NCI-H1694 (cell line): ENCODE data around the gene MRE11.
A peak's percentile ranks its signal among the peaks of the same experiment; 100 is the strongest.

ENCODE experiments used
- DNase-seq: peaks from one replicate; lab custom pipeline; 2025; lab: John Stamatoyannopoulos, UW

Gene MRE11

GRCh38 chr11:94493281-94494125 is at the start of gene MRE11, which contains the start of gene ANKRD49:
TSS of gene MRE11 (minus strand) at chr11:94493844. CDS start at chr11:94492801, 1,043 bp downstream.
TSS of gene ANKRD49 (plus strand) at chr11:94493984. CDS start at chr11:94496694, 2,710 bp downstream.
- DNase-seq, result peak; percentile 75

DNA sequence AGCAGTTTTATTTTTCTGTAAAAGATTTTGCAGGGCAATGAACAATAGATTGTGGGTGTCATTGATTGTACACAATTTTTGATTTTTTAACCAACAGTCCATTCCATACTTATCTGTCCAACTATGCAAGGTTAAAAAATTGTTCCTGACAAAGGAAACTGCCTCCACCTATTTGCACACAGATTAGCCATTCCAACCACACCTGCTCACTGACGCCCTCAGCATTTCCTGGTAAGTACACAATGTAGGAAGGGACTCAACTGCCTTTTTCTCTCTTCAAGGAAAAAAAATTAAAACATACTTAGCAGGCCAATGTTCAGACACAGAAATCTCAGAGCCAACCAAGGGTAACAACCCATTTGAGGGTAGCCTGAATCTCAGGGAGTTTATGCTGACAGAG is 45.8 kb upstream of the MRE11 start:
- DNase-seq, result no peak

- no peak for DNase-seq
Observed at GRCh38 chr11:94537031-94537600, 43.5 kb upstream of the MRE11 start.

- DNase-seq, result no peak
Observed at GRCh38 chr11:94536386-94536785, 42.7 kb upstream of the MRE11 start.

DNA sequence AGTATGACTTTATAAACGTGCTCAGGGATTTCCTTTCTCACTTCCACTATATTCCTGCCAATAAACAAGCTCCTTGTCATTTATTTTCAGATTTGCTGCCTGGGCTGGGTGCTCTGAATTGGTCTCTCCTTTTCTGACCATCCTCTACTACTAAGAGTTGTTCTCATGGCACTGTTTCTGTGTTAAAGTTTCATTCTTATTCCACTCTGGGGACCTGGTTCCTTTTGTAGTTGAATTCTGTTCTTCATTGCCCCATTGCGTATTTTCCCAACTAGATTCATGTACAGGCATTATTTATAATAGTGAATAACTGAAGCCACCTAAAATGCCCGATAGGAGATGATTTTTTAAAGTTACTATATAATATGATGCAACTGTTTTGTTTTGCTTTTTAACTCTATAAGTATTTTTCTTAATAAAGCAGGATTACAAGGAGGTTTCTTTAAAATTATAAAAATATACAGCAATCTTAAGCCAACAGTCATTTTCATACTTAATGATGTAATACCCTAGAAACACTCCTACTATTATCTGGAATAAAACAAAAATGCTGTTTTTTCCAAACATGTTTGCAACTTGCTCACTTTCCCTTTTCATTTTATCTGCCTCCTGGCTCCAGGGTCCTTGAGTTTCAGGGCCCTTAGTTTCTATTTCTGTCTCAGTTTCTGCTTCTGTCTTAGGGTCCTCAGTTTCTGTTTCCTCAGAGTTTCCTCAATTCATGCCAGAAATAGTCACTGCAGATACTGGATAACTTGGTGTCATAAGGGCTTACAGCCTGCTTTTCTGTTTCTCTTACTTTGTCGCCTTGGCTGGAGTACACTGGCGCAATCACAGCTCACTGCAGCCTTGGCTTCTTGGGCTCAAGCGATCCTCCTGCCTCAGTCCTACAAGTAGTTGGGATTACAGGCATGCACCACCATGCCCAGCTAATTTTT is 40.3 kb upstream of the MRE11 start:
- DNase-seq, result no peak

DNA sequence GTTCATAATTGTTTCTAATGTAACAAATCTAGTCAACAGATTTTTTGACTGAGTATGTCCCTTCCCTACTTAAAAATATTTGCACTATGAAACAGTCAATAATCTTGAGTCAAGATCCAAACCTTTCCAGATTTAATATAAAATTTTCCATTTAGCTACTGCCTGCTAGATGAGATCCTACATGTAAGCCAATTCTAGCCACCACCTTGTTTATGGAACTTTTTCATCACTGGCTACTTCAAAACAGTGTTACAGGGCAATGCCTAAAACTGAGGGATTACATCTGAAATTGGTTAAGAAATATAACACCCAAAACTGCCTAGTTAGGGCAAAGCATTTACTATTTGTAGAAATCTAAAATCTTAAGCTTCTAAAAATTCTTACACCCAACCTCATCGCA is 39.6 kb upstream of the MRE11 start:
- DNase-seq, result no peak

GRCh38 chr11:94532211-94532610 is 38.6 kb upstream of the MRE11 start:
- no peak for DNase-seq

DNA sequence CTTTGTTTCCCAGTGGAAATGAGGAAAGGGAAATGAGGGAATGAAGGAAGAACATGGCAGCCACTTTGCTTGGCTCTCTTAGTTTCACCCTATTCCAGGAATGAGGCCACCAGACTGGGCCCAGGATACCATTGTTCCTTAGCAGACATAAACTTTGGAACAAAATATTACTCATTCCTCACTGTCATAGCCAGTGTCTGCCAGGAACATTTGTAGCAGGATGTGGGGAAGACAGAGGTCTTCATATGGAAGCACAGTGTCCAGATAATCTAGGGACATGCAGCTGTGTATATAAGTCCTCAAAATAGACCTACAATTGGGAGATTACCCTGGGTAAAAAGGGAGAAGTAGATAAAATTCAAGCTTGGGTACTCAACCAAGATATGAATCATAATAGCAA is 34.9 kb upstream of the MRE11 start:
- DNase-seq, result no peak

- no peak for DNase-seq
Observed at GRCh38 chr11:94526645-94527438, 33.2 kb upstream of the MRE11 start.

GRCh38 chr11:94525546-94526324 is 32.1 kb upstream of the MRE11 start:
- no peak for DNase-seq

DNA sequence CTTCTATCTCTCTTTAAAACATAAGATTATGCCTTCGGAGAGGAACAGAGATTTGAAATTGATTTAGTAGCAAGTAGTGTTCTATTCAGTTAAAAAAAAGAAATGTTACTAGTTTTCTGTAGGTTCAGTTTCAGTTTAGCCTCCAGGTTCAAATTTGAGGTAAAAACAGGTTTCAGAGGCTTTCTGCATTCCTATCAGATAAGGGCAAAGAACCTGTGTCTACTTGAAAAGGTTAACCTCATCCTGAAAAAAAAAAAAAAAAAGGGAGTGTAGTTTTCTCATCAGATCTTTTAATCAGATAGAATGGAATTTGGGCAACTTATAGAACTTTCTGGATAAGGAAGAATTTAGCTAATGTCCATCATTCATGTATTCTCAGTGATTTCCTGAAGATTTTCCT is 30.7 kb upstream of the MRE11 start:
- no peak for DNase-seq

GRCh38 chr11:94521684-94522083 is 28.0 kb upstream of the MRE11 start:
- no peak for DNase-seq

- DNase-seq, result peak; percentile 5
Observed at GRCh38 chr11:94519478-94520084, 25.9 kb upstream of the MRE11 start.

GRCh38 chr11:94518300-94518699 is 24.7 kb upstream of the MRE11 start:
- DNase-seq, result no peak

GRCh38 chr11:94516725-94517124 is 23.1 kb upstream of the MRE11 start:
- no peak for DNase-seq

- no peak for DNase-seq
Observed at GRCh38 chr11:94515398-94515797, 21.8 kb upstream of the MRE11 start.

DNA sequence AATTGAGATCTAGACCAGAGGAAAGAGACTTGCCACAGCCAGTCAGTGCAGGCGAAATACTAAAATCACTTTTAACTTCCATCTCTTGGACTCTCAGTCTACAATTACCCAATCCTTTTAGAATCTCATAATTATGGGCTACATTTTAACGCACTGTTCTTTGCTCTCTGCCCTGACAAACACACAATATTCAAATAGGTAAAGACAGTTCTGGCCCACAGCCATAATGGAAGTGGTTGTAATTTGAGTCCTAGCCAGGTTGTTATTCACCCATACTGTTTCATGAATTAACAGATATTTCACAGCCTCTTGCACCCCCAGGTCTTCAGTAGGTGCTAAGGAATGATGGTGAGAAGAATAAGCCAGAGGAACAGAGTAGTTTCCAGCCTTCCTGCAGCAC is 19.4 kb upstream of the MRE11 start:
- DNase-seq, result no peak

- no peak for DNase-seq
Observed at GRCh38 chr11:94511932-94512781, 18.5 kb upstream of the MRE11 start, which contains the start of gene C11orf97. TSS of gene C11orf97 (plus strand) at chr11:94512461. CDS start at chr11:94512529, 68 bp downstream.

GRCh38 chr11:94507485-94507884 is 13.8 kb upstream of the MRE11 start:
- DNase-seq, result no peak
